NCI-H146 treated with DMSO at 0.1 percent for 48 hours (cell line): ENCODE data around the gene SLC16A5.
"Not testable (repeated sequence)": the region's sequence is repeated elsewhere in the genome, so short reads cannot be mapped to it uniquely, and the experiment has no call there.

Source experiments
- DNase-seq: peaks from one replicate; lab custom pipeline; 2025; ENCODE audit not compliant: unreplicated experiment; lab: John Stamatoyannopoulos, UW

SLC16A5 gene

DNA sequence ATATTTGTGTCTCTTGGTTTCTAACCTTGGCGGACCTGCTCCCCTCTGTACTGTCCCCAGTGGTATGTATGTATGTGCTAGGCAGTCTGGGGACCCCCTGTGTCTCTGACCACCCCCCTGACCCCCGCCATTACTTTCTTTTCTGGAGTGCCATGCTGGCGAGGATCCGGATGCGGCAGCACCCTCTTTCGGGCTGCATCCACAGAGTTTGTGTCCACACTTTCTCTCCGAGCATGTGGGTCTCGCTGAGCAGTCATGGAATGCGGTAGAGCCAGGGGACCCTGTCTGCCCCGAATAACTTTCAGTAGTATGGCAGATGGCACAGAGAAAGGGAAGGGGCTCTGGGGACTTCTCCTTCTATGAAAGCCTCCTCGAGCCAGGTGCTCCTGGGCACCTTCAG, 23.7 kb upstream of the SLC16A5 start:
- DNase-seq: no peak

DNA sequence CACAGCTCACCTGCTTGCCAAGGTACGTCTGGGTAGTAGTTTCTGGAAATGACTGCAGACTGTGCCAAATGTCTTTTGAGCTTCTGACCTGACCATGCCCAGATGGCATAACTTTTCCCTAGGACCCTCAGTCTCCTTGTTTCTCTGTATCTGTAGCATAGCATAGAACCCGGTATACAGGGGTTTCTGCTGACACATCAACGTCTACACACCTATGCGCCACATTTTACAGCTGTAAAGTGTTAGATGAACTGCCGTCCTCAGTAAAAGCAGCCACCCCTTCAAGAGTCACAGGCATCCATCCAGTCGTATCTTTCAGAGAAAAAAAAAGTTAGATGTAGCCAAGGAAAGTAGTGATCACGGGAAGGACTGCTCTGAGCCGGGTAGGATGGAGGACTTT, 23.3 kb upstream of the SLC16A5 start:
- no peak for DNase-seq

DNA sequence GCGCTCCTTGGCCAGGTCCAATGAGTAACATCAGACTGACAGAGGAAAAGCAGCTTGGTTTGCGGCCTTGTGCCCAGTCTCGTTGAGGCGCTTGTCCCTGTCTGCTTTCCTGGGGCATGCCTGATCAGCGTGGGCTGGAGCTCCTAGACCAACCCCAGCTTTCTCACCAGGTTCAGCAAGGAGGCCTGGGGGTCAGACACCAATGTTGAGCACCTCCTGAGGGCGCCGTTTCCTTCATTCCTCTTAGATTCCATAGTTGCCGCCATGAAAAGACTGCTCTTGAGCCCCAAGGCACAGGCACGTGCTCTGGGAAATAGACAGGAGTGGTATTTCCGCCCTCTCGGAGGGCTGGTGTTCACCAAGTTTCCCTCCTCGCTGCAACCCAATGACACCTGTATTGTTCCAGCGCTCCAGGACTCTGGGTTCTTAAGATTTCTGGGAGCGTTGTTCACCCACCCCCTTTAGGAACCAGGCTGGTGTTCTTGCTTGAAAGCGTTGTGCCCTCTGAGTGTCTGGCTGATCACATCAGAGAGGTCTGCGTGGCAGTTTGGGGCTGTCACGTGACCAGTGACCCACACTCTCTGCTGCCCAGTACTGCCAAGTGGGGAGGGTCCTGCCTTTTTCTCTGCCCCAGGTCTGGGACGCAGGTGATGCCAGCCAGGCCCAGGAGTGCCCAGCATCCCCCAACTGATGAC, 22.7 kb upstream of the SLC16A5 start:
- no peak for DNase-seq

DNA sequence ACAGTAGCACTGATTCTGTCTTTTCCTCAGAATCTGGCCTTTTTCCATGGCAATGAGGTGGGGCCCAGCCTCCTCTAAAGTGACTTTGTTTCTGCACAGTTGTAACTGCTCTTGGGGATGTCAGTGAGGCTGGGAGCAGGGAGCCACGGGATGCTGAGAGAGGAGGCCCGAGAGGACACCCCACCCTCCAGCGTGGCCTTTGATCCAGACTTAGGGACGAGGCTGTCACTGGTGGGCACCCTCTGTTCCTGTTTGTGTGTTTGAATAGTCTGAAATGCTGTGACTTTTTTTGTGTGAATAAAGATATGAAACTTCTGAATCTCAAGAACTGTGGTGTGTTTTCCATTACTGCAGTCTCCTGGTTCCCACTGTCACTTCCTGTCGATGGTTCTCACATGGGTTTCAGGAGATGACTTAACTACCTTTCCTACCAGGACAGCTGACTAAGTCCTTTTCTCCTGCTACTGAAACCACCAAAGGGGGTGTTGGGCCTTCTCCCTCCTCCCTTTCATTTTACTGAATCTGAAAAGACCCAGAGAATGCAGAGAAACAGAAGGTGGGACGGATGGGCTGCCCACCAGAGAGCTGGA, 22.1 kb upstream of the SLC16A5 start:
- no peak for DNase-seq

DNA sequence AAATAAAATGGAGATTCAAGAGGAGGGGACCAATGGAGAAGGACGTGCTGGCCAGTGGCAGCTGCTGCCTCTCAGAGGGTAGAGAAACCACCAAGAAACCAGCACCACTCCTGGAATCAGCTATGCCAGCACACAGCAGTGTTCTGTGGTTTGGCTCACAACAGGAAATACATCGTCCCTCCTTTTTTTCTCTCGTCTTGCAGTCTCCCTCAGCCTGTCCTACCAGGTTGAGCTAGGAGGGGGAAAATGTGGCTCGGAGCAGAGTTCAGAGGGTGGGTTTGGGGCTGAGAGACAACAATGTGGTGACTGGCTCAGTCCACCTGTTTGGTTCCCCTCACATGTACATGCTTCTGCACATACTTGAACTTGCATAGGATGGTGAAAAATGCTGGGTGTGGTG, 19.9 kb upstream of the SLC16A5 start:
- no peak for DNase-seq

DNA sequence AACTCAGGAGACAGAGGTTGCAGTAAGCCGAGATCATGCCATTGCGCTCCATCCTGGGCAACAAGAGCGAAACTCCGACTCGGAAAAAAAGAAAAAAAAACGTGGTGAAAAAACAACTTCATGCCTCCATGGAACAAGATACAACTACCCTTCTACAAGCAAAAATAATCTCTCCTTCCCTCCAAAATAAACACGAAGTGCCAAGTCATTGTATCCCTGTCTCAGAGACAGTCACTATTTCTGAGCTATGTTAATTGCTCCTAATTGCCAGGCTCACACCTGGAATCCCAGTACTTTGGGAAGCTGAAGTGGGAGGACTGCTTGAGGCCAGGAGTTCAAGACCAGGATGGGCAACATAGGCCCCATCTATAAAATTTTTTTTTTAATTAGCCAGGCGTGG, 19.0 kb upstream of the SLC16A5 start:
- no peak for DNase-seq

DNA sequence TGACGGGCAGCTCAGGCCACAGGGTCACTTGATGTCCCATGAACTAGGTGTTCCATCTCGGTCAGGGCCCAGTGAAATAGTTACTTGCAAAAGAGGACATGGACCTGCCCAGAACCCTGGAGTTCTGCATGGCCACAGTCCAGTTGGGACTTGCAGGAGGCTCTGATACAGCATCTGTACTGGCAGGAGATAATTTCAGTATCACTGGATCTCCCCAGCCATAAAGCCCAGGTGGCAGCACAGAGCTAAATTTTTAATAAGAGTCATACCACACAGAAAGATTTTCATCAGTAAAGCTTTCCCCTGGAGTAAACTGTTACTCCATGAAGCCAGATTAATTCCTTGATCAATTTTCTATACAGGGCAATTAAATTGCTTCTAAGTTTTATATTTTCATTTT, 18.0 kb upstream of the SLC16A5 start:
- DNase-seq: no peak

DNA sequence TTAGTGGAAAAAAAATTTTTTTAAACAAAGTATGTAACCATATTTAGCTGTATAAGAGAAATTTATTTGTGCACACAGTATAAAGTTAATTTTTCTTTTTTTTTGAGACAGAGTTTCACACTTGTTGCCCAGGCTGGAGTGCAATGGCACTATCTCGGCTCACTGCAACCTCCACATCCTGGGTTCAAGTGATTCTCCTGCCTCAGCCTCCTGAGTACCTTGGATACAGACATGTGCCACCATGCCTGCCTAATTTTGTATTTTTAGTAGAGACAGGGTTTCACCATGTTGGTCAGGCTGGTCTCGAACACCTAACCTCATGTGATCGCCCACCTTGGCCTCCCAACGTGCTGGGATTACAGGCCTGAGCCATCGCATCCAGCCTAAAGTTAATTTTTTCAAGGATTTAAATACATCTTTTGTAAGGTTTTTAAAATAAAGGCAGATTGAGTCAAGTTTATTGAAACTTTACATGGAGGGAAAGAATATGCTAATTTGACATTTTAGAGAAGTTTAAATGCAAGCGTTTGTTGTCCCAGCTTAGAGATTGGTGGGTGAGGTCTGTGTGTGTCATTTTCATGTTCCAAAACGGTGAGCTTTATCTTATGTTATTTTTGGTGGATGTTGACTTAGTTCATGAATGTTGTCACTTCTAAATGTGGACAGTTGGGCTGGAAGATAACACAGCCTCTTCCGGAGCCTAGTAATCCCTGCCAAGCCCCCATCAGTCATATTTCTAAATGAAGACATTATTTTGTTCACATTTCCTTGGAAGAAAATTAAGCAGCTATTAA, 16.1 kb upstream of the SLC16A5 start:
- not testable (repeated sequence) for DNase-seq

DNA sequence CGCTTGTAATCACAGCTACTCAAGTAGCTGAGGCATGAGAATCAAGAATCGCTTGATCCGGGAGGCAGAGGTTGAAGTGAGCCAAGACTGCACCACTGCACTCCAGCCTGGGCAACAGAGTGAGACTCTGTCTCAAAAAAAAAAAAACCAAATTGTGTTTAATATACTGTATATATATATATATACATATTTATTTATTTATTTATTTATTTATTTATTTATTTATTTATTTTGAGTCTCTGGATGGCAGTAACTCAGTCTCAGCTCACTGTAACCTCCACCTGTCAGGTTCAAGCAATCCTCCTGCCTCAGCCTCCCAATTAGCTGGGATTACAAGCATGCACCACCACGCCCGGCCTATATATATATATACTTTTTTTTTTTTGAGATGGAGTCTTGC, 14.8 kb upstream of the SLC16A5 start:
- DNase-seq: not testable (repeated sequence)

DNA sequence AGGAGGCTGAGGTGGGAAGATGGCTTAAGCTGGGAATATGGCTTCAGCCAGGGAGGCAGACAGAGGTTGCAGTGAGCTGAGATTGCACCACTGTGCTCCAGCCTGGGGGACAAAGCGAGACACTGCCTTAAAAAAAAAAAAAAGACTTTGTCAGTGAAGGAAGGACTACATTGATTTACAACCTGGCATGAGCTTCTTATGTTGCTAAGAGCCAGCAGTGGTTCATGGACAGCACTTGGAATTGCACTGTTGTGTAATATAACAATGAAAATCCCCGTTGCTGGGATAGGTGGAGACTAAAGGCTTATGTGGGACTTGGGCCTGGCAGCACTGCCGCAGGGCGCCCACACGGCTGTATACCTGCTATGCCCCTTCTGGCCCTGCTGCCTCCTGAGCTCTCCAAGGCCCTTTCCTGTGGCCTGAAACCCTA, 14.1 kb upstream of the SLC16A5 start:
- no peak for DNase-seq

DNA sequence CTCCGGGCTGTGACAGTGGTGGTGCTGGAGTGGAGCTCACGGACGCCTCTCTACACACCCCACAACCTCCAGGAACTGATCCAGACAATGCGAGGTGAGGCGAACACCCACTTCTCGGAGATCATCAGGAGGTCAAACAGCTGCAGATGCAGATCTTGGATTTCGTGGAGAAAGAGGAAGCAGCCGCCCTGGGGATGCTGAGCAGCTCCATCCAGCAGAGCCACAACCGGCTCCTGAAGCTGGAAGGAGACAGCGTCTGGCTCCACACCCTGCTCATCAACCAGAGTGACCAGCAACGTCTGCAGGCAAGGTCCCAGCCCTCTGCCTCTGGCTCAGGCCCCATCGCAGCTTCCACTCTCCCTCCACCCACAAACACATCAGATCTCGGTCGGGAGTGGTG, 13.2 kb upstream of the SLC16A5 start:
- DNase-seq: no peak

DNA sequence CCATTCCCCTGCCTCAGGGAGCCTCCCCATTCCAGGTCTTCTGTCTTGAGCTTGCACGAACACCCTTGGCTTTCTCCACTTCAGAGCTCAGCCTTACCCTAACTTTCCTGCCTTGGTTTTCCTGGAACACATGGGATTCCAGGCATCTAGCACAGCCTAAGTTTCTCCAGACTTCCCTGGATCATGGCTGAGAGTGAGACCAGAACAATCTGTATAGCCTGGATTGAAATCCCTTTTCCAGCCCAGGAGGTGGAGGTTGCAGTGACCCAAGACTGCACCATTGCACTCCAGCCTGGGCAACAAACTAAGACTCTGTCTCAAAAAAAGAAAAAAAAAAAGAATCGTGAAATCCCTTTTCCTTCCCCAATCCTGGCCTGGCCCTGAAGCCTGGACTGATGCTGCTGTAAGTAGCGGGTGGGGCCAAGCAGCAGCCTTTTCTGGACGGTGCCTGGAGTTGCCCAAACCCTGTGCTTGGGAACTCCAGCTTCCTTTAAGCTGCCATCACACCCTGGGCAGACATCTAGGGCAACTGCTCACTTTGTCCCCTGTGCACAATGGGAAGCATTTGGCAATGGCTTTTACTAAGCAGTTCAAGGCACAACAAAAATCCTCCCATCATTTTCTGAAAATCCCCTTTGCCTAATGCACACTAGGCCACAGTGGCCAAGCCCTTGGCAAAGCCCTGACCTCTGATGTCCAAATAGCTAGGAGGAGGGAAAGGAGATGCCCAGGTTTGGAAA, 12.0 kb upstream of the SLC16A5 start:
- DNase-seq: no peak

DNA sequence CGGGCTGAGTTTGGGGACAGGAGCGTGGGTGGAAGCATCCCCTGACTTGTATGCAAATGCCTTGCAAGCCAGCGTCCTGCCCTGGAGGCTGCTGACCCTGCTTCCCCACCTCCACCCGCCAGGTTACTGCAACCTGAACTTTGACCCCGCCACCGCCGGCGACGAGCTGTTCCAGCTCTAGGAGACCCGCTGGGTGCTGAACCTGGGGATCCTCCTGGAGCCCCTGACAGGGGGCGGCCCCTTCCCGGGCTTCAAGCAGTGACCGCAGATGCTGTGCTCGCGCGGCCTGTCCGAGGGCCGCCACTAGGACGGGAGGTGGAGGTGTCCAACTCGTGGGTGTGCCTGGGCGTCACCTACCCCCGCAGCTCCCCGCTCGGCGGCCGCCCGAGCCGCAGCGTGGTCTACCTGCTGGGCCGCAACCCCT, 10.7 kb upstream of the SLC16A5 start:
- no peak for DNase-seq

DNA sequence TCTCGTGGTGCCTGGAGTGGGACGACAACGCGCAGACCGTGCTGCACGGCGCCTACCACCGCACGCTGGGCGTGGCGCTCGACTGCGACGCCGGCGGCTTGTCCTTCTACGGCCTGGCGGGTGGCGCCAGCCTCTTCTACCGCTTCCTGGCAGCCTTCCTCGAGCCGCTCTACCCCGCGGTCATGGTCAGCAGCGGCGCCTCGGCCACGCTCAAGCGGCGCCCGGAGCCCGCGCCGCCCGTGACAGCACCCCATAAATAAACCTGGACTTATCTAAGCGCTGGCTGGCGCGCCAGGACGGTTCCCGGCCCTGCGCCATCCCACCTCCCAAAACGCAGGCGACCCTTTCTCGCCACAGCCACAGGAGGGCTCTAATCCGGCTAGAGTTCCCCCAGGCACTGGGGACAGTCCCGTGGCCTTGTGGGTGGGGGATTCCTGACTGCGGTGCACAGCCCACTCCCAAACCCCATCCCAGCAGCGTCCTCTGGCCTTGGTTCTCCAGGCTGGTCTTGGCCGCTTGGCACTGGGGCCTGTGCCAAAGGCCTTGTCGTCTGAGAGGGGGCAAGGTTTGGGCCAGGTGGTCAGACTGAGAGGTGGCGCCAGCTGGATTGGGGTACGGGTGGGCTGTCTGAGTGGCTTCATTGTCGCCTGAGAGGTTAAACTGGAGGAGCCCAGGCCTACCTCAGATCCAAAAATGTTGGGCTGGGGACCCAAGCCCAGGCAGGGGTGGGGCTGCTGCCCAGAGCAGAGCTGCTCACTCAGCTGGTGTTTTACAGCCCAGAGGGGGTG, 10.1 kb upstream of the SLC16A5 start:
- DNase-seq: peak; percentile 47

DNA sequence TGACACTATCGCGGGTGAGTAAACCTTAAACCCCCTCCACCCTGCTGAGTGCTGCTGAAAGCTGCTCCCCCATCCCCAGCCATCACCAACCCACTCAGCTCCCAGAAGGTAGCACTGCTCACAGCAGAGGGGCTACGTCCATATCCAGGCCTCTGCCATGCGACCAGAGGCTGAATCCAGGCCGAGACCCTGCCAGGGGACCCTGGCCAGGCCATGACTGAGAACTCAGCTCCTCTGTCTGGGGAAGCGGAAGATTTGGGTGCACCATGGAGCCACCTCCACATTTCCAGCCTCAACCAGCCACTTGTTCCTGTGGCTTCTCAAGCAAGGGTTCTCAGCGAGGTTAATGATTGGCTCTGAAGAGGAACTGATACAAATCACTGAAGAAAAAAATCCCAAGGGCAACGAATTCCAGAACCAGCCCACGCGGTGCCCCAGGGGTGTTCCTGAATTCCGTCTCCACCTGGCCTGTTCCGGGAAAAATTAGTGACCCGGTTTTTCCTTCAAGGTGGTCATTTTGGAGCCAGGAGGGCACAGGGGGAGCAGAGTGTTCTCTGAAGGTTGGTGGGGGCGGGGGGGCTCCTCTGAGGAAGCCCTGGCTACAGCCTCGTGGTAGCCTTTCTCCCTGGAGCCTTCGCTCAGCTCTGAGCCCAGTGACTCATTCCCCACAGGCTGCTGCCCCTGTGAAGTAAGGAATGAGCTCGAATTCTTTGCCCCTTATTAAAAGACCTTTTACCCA, 9.3 kb upstream of the SLC16A5 start:
- DNase-seq: no peak

DNA sequence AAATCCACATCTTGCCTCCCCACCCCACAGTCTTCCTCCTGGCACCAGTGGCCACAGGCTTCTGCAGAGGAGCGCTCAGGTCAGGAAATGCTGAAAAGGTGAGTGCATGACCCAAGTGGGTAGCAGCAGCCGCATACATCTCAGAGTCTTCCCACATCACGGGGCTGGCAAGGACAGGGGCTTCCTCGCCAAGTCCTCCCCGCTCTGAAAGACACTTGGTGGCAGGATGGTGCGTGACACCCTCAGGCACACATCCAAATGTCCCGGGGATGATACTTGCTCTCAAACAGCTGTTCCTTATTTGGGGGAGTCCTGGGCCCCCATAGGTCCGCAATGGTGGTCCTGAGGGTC, 8.8 kb upstream of the SLC16A5 start:
- no peak for DNase-seq

DNA sequence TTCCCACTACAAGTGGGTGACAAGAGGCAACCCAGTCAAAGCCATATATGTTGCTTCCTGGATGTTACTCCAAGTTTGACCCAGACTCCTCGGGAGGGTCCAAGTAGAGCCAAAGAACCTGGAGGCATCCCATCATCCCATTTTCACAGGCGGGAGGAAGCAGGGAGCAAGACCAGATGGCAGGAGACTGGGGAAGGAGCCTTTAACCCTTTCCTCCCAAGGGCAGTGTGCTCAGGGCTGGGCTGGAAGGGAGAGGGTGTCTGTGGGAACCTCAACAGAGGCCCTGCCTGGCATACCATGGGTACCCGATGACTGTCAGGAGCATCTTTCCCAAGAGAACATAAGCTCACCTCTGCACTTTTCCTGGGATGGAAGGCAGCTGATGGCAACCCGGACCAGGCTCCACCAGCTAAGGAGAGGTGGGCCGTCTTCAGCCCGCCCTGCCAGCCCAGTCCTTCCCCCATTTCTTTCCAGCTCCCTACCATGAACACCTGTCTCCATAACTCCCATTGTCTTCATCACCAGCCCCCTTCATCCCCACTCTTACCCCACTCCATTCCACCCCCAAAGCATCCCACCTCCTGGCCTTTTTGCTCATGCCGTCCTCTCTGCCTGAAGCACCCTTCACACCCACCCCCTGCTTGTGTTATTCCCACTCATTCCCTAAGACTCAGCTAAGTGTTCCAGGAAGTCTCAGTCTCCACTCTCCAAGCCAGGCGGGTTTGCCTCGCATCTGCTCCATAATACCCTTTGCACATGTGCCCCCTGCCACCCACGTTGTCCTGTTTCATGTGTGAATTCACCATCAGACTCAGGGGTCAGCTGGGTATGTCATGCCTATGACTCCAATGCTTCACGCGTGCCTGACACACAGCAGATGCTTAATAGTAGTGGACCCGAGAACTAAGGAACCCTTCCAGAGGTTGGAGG, 5.9 kb upstream of the SLC16A5 start:
- DNase-seq: no peak

DNA sequence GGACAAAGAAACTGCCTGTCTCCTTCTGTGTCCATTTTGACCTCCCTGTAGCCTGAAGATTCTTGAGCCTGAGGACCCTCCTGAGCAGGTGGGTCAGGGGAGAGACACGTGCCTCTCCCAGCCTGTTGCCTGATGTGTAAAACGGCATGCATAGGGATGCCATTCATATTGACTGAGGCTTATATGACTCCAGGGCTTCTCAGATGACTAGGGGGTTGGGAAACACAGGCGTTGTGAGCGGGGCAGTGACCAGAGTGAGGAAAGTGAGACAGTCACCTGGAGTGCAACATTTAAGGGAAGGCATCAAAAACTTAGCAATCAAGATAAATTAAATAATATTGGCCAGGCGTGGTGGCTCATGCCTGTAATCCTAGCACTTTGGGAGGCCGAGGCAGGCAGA, 5.1 kb upstream of the SLC16A5 start:
- no peak for DNase-seq

DNA sequence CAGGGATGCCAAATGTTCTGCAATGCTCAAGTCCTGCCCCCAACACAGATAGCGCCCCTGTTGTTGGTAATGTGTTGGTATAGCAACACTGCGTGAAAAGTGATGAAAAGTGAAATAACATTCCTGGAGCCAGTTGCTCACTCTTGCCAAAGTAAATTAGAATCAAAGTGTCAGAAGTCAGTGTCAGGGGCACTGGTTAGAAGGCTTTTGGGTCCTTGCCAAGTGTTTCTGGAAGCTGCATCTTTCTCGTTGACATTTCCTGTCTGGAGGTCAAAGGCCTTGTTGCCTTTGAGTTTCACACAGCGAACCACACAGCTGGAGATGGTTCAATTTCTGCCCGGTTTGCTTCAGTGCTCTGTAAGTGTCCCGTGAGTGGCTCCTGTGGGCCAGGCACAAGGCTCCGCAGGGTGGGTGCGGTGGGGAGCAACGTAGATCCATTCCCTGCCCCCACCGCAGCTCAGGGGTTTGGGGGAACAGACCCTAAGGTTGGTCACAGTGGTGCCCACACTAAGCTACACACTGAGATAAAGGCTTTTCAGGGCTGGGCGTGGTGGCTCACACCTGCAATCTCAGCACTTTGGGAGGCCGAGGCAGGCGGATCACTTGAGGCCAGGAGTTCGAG, 3.6 kb upstream of the SLC16A5 start:
- no peak for DNase-seq
